Panc1 (cell line): ENCODE measurements around the gene PRDX4. TPM values are rescaled to one million over a fixed set of nuclear protein-coding genes. Genes with fewer than 3 reads are reported as not detected.

ENCODE experiments used
- ATAC-seq: fragments of 200-7000 bp; cut with Tn5 transposase; 2 replicates; pipeline ENCODE4 v1.9.1; 2020; ENCODE audit warnings: mild to moderate bottlenecking, moderate library complexity
- BruUV-seq: library from RNA; stranded (reverse); fragments of 400-500 nt; replicated peaks from 2 replicates; lab custom pipeline; 2021; lab: Mats Ljungman, UMichigan
- CTCF ChIA-PET: fragments of 300-600 bp; sonication (Branson Sonifier 250); formaldehyde crosslinking; loops from one replicate; lab custom pipeline; 2022; ENCODE audit warnings: antibody characterized with exemption; lab: Charles Lee
- POLR2A ChIA-PET: fragments of 300-600 bp; sonication (Branson Sonifier 250); formaldehyde crosslinking; loops from one replicate; lab custom pipeline; 2022; ENCODE audit warnings: antibody characterized with exemption; lab: Charles Lee
- DNase-seq: peaks from one replicate; pipeline ENCODE4 v3.0.0-alpha.2; 2010; ENCODE audit warnings: low read depth, low spot score
- H3K27ac ChIP-seq: 2 replicates; pipeline ENCODE4 v1.5.1; 2011; ENCODE audit warnings: mild to moderate bottlenecking, low read length, inconsistent platforms
- H3K27me3 ChIP-seq: fragments of 200-500 bp; sonication (Bioruptor generic); 2 replicates; pipeline ENCODE4 v1.6.0; 2014; ENCODE audit warnings: low read length, inconsistent platforms; ENCODE audit not compliant: control insufficient read depth, insufficient read depth
- H3K36me3 ChIP-seq: fragments of 200-500 bp; sonication (Bioruptor generic); 2 replicates; pipeline ENCODE4 v1.5.1; 2014; ENCODE audit warnings: inconsistent platforms, mild to moderate bottlenecking, low read length, moderate library complexity; ENCODE audit not compliant: control insufficient read depth, insufficient read depth
- H3K4me1 ChIP-seq: 2 replicates; pipeline ENCODE4 v1.5.1; 2011; ENCODE audit warnings: inconsistent platforms, mild to moderate bottlenecking, low read length, moderate library complexity; ENCODE audit not compliant: control insufficient read depth, insufficient read depth
- H3K4me3 ChIP-seq, 2 experiments: 2 replicates each; pipeline ENCODE4 v1.5.1; 2011 to 2012; ENCODE audit warnings: low read depth in 2 of 2, low read length in 2 of 2, mild to moderate bottlenecking in 2 of 2, inconsistent platforms in 1 of 2, moderate library complexity in 1 of 2
- H3K9me3 ChIP-seq: fragments of 200-500 bp; sonication (Bioruptor generic); 2 replicates; pipeline ENCODE4 v1.5.1; 2014; ENCODE audit warnings: low read depth, mild to moderate bottlenecking, inconsistent platforms, low read length, moderate library complexity; ENCODE audit not compliant: control insufficient read depth, insufficient read depth
- POLR2AphosphoS5 ChIP-seq: IDR thresholded peaks from 2 replicates; pipeline ENCODE4 v1.6.1; 2012; ENCODE audit warnings: mild to moderate bottlenecking, low read depth, low read length, moderate library complexity
- SIN3A ChIP-seq: IDR thresholded peaks from 2 replicates; pipeline ENCODE4 v1.6.1; 2012; ENCODE audit warnings: low read depth, mild to moderate bottlenecking, low read length, moderate library complexity, borderline replicate concordance; ENCODE audit not compliant: insufficient read depth
- TCF7L2 ChIP-seq: IDR thresholded peaks from 2 replicates; pipeline ENCODE4 v1.6.1; 2011; ENCODE audit warnings: mild to moderate bottlenecking, low read depth, low read length, inconsistent platforms
- in situ Hi-C: cut with HindIII; loops from 2 replicates; pipeline ENCODE4 v1.10.0; 2016; ENCODE audit warnings: low sequenced_read_pairs, low pct_unique_long_range_greater_than_20kb
- intact Hi-C: fragments of 100-400 bp; cut with micrococcal nuclease; formaldehyde crosslinking; loops from one replicate; pipeline ENCODE4 v1.10.0; 2022; ENCODE audit not compliant: unreplicated experiment
- total RNA-seq: library from RNA; stranded (reverse); gene quantifications from one replicate; pipeline ENCODE4 v1.2.1, GENCODE V29; 2021; ENCODE audit not compliant: unreplicated experiment
- TF ChIP-seq, protein P1 (sequence below): fragments of 450-650 bp; IDR thresholded peaks from 2 replicates; pipeline ENCODE4 v1.5.1; 2017; ENCODE audit warnings: mild to moderate bottlenecking
- TF ChIP-seq, protein P2 (sequence below), 2 experiments: IDR thresholded peaks; 2 replicates each; pipeline ENCODE4 v1.6.1; 2011 to 2012; ENCODE audit warnings: low read depth in 2 of 2, control low read depth in 1 of 2, low read length in 1 of 2, mild to moderate bottlenecking in 1 of 2, moderate library complexity in 1 of 2; ENCODE audit not compliant: insufficient read depth in 1 of 2

The PRDX4 gene
- total RNA-seq, 1 experiment from 2014 or later = 106 TPM

DNA sequence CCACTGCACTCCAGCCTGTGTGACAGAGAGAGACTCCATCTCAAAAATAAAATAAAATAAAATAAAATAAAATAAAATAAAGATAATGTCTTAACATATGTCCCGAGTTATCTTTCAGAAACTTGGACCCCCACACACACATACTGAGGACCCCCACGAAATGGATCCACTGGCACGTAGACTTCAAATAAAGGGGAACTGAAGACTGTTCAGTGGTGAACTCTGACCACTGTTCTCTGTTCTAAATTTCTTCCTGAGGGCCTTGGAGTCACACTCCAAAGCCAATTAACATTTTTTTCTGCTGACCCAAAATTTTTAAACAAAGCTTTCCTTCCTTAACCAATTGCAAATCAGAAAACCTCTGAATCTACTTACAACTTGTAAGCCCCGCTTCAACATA, 43.5 kb upstream of the PRDX4 start:
- BruUV-seq = no TSS peak
- Histone ChIP-seq H3K9me3 (no peaks in the 10 kb centered on the region), H3K4me1 (no peaks in the 10 kb centered on the region), H3K4me3 (no peak overlapping the region), H3K27me3 (no peaks in the 10 kb centered on the region), H3K36me3 (no peaks in the 10 kb centered on the region), H3K27ac (no peak overlapping the region)
- ChIA-PET CTCF (interaction anchor here (0.5 kb wide), 1 partner anchor 949 kb away, joined by 3 read pairs; no protein-coding TSS in a partner anchor), POLR2A (no interaction called here)
- intact Hi-C loops = no loop called here
- no peak for DNase-seq
- in situ Hi-C loops = no loop called here
- ATAC-seq = no peak
- TF ChIP-seq, protein P1, sequence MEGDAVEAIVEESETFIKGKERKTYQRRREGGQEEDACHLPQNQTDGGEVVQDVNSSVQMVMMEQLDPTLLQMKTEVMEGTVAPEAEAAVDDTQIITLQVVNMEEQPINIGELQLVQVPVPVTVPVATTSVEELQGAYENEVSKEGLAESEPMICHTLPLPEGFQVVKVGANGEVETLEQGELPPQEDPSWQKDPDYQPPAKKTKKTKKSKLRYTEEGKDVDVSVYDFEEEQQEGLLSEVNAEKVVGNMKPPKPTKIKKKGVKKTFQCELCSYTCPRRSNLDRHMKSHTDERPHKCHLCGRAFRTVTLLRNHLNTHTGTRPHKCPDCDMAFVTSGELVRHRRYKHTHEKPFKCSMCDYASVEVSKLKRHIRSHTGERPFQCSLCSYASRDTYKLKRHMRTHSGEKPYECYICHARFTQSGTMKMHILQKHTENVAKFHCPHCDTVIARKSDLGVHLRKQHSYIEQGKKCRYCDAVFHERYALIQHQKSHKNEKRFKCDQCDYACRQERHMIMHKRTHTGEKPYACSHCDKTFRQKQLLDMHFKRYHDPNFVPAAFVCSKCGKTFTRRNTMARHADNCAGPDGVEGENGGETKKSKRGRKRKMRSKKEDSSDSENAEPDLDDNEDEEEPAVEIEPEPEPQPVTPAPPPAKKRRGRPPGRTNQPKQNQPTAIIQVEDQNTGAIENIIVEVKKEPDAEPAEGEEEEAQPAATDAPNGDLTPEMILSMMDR = no peak
- TF ChIP-seq, protein P2, sequence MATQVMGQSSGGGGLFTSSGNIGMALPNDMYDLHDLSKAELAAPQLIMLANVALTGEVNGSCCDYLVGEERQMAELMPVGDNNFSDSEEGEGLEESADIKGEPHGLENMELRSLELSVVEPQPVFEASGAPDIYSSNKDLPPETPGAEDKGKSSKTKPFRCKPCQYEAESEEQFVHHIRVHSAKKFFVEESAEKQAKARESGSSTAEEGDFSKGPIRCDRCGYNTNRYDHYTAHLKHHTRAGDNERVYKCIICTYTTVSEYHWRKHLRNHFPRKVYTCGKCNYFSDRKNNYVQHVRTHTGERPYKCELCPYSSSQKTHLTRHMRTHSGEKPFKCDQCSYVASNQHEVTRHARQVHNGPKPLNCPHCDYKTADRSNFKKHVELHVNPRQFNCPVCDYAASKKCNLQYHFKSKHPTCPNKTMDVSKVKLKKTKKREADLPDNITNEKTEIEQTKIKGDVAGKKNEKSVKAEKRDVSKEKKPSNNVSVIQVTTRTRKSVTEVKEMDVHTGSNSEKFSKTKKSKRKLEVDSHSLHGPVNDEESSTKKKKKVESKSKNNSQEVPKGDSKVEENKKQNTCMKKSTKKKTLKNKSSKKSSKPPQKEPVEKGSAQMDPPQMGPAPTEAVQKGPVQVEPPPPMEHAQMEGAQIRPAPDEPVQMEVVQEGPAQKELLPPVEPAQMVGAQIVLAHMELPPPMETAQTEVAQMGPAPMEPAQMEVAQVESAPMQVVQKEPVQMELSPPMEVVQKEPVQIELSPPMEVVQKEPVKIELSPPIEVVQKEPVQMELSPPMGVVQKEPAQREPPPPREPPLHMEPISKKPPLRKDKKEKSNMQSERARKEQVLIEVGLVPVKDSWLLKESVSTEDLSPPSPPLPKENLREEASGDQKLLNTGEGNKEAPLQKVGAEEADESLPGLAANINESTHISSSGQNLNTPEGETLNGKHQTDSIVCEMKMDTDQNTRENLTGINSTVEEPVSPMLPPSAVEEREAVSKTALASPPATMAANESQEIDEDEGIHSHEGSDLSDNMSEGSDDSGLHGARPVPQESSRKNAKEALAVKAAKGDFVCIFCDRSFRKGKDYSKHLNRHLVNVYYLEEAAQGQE (IDR thresholded peaks at IDR 0.05; ENCODE audit: insufficient read depth in 1 of 2, low read depth in 2 of 2, low read length in 1 of 2) = no peak
- TF ChIP-seq SIN3A (no peak), TCF7L2 (no peak), POLR2AphosphoS5 (no peak)

DNA sequence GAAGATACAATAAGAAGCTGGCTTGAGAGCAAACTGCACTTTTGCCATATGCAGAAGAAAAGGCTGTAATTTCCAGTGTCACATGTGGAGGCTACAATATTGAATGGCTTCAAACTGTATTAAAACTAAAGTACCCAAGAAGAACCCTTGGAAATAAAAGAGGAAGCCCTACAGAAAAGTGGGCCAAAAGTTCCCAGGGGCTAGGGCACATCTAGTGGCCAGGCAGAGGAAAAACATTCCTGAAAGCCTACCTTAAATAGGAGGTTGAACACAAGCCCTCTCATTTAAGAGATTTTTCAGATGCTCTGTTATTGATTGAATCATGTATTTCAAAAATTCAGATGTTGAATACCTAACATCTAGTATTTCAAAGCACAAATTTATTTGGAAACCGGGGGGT, 40.6 kb upstream of the PRDX4 start:
- Histone ChIP-seq H3K27me3 (no peaks in the 10 kb centered on the region), H3K4me1 (no peaks in the 10 kb centered on the region), H3K4me3 (no peak overlapping the region), H3K36me3 (no peaks in the 10 kb centered on the region), H3K9me3 (no peaks in the 10 kb centered on the region), H3K27ac (no peak overlapping the region)
- POLR2A ChIA-PET = no interaction called here
- intact Hi-C loops = no loop called here
- CTCF ChIA-PET = no interaction called here
- no TSS peak for BruUV-seq
- ATAC-seq = no peak
- in situ Hi-C loops = no loop called here
- no peak for DNase-seq
- TF ChIP-seq, protein P1 = peak; percentile 30; the same call in 1 of the 2 replicates
- TF ChIP-seq TCF7L2 = no peak
- TF ChIP-seq, protein P2 (IDR thresholded peaks at IDR 0.05; ENCODE audit: insufficient read depth in 1 of 2, low read depth in 2 of 2, low read length in 1 of 2) = no peak
